D721Med (cell line): ENCODE results near the gene MEAK7.

Experiments used
- DNase-seq: peaks from one replicate; pipeline ENCODE4 v3.0.0; 2011; ENCODE audit warnings: low spot score; ENCODE audit not compliant: insufficient read length
- FAIRE-seq: peaks from 2 replicates; lab custom pipeline; 2011; peaks lifted over from hg19 to GRCh38; lab: Jason Lieb, UNC
- TF ChIP-seq, protein P1 (sequence below): IDR thresholded peaks from 2 replicates; pipeline ENCODE4 v1.5.1; 2012; ENCODE audit warnings: mild to moderate bottlenecking, control low read depth; ENCODE audit not compliant: insufficient read depth; ENCODE audit errors: missing control alignments

Gene MEAK7

DNA sequence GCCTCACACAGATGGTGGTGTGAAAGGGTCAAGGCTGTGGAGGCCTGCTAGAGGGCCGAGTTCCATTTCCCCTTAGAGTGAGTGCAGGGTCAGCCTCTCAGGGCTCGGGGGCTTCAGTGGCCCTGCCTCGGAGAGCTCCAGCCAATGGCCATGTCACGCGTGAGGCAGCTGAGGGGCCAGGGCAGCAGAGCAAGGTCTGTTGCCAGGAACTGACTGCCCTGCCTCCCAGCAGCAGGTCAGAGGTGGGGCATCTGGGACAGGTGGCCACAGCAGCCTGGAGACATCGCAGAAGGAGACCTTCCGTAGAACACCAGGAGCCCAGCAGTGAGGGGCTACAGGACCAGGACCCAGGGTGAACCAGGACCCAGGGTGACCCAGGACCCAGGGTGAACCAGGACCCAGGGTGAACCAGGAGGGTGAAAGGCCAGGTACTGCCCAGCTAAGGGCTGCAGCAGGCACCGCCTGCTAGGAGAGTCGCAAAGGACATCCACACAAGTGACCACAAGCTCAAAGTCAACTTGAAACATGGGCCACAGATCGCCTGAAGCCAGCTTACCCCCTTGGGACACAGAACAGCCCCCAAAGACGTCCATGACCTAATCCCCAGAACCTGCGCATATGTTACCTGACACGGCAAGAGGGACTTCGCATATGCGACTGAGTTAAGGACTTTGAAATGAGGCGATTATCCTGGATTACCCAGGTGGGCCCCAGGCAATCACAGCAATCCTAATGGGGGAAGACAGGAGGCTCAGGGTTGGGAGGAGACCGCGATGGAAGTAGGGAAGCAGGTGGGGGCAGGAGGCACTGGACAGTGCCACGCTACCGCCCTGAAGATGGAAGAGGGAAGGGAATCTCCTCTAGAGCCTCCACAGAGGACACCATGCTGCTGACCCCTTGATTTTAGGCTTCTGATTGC is 4.8 kb upstream of the MEAK7 start:
- TF ChIP-seq, protein P1, sequence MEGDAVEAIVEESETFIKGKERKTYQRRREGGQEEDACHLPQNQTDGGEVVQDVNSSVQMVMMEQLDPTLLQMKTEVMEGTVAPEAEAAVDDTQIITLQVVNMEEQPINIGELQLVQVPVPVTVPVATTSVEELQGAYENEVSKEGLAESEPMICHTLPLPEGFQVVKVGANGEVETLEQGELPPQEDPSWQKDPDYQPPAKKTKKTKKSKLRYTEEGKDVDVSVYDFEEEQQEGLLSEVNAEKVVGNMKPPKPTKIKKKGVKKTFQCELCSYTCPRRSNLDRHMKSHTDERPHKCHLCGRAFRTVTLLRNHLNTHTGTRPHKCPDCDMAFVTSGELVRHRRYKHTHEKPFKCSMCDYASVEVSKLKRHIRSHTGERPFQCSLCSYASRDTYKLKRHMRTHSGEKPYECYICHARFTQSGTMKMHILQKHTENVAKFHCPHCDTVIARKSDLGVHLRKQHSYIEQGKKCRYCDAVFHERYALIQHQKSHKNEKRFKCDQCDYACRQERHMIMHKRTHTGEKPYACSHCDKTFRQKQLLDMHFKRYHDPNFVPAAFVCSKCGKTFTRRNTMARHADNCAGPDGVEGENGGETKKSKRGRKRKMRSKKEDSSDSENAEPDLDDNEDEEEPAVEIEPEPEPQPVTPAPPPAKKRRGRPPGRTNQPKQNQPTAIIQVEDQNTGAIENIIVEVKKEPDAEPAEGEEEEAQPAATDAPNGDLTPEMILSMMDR = no peak
- no peak for FAIRE-seq
- DNase-seq = peak; percentile 44

DNA sequence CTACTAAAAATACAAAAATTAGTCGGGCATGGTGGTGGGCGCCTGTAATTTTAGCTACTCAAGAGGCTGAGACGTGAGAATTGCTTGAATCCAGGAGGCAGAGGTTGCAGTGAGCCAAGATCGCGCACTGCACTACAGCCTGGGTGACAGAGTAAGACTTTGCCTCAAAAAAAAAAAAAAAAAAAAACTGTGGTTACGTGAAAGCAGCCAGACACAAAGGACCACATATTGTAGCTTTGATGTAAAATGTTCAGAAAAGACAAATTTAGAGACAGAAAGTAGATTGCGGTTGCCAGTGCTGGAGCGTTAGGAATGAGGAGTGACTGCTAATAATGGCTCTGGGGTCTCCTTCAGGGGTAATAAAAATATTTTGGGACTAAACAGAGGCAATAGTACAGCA is 4.0 kb upstream of the MEAK7 start:
- FAIRE-seq = no peak
- no peak for DNase-seq
- TF ChIP-seq, protein P1 = no peak

DNA sequence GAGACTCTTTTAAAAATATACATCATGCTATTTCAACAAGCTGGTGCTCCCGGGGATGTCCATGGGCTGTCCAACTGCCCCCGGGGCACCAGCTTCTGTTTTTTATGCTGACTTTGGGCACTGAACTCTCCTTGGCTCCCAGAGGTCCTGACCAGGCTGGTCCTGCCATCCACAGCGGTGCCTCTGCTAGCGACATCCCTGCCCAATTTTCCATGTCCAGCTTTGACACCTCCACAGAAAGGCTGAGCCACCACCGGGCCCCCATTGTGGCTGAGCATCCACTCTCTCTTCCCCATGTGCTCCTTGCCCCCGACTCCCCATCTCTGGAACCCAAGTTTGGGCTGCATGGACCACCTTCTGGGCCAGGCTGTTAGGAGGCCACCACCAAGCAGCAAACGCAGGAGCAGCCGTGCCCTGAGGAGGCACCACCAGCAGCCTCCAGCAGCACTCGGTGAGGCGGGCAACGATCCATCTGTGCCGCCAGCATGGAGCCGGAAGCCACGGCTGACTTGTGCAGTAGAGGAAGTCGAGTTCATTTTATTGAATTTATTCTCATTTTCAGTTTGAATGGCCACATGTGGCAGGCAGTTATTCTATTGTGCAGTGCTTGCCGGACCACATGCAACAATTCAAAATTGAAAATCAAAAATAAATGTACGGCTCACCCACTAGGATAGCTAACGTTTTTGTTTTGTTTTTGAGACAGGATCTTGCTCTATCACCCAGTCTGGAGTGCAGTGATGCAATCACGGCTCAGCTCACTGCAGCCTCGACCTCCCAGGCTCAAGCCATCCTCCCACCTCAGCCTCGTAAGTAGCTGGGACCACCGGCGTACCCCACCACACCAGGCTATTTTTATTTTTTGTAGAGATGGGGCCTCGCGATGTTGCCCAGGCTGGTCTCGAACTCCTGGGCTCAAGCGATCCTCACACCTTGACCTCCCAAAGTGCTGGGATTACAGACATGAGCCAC is 2.8 kb upstream of the MEAK7 start:
- no peak for DNase-seq
- no peak for FAIRE-seq
- TF ChIP-seq, protein P1 = no peak

DNA sequence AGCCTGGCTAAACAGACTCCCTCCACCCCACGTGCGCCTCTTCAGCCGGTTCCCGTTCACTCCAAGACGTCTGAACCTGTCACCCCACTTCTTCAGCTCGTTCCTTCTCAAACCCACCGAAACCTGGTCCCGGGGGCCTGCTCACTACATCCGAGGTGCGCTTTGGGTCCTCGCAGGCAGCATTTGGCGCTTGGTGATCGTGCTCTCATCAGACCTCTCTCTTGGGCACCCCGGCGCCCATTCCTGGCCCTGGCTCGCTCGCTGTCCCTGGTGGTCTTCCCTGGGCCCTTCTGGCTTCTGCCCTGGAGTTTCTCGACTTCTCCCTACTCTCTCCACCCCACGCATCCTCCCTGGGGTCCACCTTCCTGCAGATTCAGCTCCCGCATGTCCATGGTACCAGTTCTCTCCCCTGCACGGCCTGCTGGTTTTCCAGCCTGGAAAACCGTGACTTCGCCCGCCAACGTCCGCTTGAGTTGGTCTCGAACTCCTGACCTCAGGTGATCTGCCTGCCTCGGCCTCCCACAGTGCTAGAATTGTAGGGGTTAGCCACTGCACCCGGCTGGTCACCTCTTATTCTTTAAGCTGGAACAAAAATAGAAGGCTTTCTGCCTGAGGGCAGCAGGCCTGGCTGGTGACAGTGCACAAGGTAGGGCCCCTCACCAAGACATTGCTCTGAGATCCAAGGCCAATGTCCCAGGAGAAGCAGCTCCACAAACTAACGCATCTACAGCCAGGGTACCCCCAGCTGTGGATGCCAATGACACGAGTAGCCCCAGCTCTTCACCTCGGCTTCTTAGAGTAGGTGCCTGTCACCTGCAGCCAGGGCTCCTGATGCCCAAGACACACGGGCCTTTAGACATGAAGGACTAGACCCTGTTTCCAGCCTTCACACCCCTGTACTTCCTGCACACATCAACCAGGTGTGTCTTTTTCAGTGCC is 1.1 kb upstream of the MEAK7 start:
- no peak for DNase-seq
- TF ChIP-seq, protein P1 = no peak
- no peak for FAIRE-seq

DNA sequence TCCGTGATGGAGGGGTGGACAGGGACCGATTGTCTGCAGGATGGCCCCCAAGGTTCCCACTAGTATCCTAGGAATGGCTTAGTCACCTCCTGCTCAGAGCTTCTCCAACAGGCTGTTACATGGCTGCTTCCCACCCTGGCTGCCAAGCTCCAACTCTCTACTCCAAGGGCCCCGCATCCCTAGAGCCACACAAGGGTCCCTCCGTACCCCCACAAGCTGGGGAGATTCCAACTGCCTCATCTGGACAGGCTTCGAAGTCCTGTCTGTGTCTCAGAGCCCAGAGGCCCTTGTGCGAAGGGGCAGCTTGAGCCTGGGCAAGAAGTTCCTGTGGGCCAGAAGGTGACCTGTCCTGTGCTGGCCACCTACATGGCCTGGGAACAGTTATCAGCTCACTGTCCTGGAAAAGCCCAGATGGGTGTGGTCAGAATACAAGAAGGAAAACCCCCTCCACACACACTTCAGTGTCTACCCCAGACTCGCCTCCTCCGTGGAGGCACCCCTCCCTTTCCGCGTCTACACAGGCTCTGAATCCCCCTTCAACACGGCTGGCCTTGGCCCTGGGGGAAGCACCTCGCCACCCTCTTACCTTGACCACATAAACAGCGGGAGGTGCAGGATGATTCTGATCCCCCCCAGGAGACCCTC is 586 bp downstream of the MEAK7 start:
- no peak for FAIRE-seq
- no peak for DNase-seq
- TF ChIP-seq, protein P1 = no peak

DNA sequence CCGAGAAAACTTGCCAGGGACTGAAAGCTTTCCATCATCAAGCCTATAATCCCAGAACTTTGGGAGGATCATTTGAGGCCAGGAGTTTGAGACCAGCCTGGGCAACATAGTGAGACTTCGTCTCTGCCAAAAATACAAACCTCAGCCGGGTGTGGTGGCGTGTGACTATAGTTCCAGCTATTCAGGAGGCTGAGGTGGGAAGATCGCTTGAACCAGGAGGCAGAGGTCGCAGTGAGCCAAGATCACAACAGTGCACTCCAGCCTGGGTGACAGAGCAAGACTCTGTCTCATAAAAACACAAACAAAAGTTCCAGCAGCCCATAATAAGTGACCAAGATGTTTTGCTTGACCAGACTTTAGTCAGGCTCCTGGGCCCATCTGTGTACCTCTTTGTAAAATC is 1.9 kb downstream of the MEAK7 start:
- no peak for DNase-seq
- TF ChIP-seq, protein P1 = no peak
- no peak for FAIRE-seq
